GM19467 (cell line): Measurements from ENCODE around the gene LRMDA.

Experiments
- ATAC-seq: cut with Tn5 transposase; IDR thresholded peaks from one replicate; pipeline ENCODE4 v1.9.1; 2021; ENCODE audit warnings: mild to moderate bottlenecking, moderate library complexity; ENCODE audit not compliant: unreplicated experiment

LRMDA gene

DNA sequence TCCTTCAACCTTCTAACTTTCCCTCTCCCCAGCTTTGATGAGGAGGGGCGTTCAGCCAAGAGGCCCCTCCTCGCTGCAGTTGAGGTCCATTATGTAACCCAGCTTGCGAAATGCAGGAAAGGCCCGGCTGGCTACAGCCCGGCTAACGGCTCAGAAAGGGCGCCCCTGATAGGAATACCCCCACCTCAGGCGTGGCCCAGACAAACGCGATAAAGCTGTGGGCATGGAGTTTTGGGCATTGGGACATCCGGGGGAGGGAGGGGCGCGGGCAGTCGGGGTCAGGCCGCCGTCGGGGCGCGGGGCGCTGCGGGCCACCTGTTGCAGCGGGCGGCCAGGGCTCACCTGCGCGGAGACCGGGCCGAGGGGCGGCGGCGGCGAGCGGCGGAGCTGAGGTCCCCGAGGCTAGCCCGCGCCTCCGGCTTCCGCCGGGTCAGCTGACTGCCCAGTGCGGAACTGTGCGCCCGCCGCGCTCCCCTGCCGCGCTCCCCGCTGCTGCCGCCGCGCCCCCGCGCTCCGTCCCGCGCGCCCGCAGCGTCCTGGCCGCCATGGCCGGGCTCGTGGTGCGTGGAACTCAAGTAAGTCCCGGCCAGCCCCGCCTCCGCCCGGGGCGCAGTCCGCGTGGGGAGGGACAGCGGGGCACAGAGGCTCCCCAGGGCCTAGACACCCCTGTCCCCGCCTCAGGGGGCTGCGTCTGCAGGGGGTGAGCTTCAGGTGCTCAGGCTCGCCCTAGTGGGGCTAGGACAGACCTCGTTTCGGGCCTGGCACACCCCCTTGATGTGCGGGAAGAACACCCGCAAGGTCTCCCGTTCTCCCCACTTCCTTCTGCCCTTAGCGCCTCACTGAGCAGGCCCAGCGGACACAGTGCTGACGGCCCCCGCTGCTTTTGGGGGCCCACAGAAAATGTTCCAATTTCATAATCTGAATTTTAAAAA, at the start of gene LRMDA:
Gene LRMDA, plus strand, starts transcription at position 445 of the 932 bp plus-strand sequence.
- no peak for ATAC-seq

DNA sequence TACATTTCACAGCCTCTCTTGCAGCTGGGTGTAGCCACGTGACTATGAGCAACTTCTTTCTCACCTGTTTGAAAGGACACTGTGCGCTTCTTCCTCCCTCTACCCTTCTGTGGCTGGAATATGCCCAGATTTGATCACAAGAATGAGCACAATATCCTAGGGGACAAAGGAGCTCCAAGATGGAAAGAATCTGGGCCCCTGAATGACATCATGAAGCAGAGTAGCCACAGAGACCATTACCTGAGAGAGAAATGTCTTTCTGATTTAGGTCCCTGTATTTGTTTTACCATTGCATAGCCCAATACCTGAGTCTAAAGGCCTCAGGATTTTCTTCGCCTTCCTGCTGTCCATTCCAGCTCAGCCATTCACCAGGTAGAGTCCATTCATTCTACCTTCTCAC, 45.3 kb upstream of the LRMDA start:
- ATAC-seq, result no peak

DNA sequence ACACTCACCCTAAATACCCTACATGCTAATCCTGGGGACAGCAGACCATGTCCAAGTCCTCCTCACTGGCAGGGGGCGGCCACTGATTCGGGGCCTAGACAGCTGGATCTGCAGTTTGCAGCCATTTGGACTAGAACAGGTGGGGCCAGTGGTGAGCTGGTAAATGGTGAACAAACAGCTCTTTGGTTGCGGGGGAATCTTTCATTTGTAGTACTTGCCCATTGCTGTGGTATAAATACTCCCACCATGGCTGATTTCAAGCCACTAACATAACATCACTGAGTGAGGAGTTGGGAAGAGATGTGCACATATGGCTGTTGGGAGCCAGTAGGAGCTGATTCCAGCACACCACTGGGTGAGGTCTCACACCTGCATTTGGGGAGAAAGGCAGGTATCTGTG, 43.3 kb upstream of the LRMDA start:
- ATAC-seq, result no peak

DNA sequence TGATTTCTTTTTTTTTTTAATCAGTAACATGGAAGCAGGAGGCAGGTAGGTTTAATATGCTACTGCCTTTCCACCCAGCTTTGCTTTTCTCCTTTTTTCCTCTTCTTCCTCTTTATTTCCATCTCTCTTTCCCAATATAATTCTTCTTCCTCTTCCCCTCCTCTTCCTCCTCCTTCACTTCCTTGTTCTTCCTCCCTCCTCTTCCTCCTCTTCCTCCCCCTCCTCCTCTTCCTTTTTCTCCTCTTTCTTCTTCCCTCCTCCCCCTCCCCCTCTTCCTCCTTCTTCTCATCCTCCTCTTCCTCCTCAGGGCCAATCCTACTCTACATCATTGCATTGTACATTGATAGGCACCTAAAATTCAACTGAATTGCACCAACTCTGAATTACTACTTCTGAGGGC, 41.2 kb upstream of the LRMDA start:
- no peak for ATAC-seq

DNA sequence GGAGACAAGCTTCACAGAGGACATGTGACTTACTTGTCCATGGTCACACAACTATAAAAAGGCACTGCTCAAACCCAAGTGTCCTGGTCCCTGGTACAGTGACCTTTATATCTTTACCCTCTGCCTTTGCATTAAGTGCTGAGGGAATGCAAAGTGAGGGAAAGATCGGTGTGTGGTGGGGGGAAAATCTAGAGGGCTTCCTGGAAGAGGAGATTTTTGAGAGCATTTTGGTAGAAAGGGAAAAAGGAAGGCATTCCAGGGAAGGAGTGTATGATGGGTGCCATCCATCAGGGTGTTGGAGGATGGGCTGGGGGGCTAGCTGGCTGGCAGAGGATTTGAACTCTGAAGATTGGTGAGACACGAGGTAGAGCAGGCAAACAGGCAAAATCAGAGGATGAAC, 39.2 kb upstream of the LRMDA start:
- no peak for ATAC-seq

DNA sequence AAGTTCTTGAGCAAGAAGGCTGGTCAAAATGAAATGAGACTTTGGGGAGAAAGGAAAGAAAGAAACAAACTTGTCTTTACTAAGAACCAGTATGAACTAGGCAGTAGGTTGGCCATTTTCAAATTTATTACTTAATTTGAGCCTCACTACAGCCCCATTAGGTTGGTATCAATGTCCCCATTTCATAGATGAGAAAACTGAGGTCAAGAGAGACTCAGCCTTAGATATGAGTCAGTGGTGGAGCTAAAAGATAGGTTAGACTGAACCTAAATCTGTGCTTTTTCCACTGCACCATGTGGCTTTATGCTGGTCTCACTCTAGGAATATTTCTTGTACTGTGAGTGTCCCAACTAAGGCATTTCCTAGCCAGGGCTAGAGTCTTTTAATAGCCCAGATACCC, 38.7 kb upstream of the LRMDA start:
- no peak for ATAC-seq

DNA sequence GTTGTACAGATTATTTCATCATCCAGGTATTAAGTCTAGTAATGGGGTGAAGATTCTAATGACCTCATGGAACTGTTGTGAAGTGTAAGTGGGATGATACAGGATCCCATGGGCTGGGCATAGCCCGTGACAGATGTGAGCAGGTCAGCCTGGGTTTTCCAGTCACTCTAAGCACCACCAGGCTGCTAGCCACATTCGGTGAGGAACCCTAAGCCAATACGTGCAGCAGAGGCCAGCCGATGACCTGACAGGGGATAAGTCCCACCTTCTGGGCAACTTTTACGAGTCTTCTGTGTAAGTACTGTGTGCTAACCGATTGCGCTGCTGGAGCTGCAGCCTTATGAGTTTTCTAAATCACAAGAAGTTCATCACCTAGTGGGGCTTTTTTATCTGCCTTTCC, 37.2 kb upstream of the LRMDA start:
- ATAC-seq, result no peak

DNA sequence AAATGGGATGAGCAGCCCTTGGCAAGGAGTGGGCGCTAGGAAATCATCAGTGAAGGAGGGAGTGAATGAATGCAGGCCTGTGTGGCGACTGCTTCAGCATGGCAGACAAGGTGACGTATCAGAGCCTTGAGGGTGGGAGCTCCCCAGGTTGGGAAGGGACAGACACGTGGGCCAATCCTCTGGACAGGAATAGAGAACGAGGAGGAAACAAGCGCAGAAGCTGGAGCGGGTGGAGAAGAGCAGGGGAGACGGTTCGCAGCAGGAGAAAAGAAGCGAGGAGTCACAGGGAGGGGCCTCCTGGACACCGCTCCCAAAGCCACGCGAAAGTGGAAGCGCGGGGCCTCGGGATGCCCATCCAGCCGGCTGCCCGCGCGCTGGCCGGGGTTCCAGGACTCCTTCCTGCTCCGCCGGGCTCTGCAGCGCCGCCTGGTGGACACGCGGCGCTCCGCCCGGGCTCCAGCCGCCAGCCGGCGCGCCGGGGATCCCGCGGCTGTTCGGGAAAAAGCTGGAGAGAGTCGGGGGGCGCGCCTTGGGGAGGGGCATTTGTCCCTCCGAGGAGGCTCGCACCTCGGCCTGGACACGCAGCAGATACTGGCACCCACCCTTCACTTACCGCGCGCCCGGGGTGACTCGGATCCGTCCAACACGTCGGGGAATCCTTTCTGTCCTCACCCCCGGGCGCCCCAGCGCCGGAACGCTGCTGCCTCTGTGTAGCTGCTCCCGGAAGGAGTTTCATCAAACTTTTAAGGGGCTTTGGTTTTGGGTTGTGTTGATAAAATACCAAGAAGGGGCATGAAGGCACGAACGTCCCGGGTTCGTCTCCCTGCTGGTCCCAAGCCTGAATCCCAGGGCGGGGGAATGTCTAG, 36.1 kb upstream of the LRMDA start:
- no peak for ATAC-seq

DNA sequence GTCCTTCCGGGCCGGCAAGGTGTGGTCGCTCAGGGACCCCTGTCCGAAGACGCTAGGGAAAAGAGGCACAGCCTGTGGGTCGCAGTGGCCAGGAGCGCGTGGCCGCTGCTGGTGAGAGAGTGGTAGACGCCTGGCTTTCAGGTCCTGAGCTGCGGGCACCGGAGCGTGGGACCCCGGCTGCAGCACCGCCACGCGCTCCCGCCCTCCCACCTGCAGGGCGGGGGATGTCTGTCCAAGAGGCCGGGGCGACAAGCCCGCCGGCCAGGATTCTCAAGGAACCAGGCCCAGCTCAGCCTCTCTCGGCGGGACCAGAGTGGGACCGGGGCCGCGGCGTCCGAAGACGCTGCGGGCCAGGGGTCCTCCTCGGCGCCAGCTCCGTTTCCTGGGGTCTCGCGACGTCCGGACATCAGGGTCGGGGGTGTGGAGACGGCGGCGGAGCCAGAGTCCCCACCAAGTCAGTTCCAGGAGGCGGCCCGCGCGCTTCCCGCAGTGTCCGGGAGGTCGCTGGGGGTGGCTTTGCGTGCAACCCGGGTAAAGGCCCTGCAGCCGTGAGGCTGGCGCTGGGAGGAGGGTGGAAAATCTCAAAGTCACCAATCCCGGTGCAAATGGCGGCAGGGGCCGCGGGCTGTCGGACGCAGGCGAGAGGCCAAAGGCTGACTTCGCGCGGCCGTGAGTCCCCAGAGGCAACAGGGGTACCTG, 35.3 kb upstream of the LRMDA start:
- no peak for ATAC-seq

DNA sequence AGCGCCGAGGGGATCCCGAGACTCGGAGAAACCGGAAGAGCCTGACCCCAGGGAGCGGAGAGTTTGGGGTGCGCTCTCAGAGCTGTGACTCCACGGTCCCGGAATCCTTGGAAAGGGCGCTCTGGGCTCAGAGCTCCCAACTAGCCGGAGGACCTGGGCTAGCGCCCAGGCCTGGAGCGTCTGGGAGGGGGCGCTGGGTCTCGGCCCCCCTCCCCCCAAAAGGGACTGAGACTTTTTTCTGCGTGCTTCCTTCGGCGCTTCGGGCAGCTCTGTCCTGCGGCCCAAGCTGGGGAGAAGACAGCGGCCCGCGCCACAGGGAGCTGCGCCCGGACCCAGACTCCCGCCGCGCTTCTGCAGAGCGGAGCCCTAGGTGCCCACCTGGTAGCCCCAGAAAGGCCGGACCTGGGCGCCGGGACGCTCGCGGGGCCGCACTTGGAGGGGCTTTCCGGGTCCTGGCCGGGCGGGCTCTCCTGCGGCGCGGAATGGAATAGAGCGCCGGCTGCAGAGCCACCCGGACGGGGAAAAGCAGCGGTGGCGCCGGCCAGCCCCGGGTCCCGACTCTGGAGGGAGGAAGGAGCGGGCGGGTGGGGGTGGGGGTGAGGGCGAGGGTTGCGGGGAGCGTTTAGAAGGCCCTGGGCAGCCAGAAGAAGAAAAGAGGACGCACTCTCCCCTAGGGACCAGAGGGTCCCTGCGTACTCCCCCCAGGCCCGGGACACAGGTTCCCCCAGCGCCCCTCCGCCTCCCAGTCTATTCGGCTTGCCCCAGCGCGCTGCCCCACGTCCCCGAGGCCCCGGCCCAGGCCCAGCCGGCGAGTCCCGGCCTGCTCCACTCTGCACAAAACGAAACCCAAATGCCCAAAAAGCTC, 34.6 kb upstream of the LRMDA start:
- no peak for ATAC-seq

DNA sequence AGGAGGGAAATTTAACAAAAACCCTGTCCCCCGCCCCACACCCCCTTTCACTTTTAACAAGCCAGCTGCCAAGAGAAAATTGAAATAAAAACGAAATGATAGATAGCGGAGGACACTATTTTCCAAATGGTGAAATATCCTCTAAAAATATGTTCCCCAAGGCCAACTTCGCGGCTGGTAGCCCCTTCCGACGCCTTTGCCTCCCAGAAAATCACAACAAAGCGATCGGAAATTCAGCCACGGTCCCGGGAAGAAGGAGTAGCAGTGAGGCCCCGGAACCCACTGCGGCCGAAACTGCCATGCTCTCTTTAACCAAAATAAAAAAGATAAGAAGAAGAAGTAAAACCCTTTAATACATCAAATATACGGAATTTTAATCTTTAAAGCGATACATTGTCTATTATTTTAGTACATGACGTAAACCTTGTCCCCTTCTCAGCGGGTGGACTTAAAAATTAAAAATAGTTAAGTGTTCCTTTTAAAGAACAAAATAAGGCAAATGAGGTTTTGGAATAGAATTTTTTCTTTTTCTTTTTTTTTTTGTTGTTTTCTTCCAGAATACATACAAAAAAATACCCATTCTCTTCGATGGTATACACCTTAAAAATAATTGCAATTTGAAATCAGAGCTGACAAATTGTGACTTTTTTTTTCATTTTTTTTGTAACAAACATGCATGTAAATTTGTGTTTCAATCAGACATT, 33.8 kb upstream of the LRMDA start:
- ATAC-seq, result no peak

DNA sequence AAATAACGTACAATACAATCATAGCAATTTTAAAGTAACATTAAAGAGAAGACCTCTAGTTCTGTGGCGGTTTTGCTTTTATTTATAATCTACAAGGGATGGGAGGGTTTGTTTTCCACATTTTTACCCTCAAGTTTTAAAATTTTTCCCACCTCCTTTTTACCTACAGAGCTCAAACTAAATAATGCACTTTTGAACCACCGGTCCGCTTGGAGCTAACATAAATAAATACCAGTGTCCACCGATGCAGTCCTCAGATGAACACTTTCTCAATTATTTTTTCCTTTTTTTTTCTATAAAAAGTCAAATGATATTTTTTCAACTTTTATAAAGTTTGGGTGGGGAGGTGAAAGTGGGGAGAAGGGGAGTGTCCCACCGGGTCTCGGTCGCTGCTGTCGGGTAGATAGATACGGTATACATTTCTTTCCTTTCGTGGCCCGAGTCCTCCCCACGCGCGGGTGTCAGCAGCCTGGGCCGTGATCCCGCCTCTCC, 33.2 kb upstream of the LRMDA start:
- ATAC-seq, result no peak

DNA sequence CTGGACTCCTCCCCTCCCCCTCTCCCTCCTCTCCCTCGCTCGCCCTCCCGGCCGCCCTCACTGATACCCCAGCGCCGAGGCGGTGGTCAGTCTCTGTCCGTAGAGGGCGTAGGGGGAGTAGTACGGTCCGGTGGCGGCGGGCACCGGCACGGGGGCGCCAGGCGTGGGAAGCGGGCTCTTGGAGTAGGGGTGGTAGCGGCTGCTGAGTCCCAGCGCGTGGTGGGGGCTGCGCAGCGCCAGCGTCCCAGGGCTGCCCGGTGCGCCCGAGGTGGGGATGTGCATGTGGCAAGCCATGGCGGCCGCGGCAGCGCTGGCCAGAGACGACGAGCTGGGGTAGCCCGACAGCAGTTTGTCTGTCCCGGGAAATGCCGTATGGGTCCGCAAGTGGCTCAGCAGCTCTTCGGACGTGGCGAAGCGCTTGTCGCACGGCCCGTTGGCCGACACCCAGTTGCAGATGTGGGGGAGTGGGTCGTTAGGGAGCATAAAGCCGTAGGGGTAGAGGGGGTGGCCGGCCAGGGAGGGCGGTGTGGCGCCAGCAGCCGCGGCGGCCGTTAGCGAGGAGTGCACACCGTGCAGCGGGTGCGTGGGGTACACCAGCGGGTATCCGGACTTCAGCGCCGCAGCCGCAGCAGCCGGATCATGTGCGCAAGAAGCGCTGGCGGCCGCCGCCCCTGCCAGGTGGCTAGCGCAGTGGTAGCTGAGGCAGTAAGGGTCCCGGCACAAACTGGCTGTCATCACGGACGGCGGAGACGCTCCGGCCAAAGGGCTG, 32.5 kb upstream of the LRMDA start:
- ATAC-seq, result no peak

DNA sequence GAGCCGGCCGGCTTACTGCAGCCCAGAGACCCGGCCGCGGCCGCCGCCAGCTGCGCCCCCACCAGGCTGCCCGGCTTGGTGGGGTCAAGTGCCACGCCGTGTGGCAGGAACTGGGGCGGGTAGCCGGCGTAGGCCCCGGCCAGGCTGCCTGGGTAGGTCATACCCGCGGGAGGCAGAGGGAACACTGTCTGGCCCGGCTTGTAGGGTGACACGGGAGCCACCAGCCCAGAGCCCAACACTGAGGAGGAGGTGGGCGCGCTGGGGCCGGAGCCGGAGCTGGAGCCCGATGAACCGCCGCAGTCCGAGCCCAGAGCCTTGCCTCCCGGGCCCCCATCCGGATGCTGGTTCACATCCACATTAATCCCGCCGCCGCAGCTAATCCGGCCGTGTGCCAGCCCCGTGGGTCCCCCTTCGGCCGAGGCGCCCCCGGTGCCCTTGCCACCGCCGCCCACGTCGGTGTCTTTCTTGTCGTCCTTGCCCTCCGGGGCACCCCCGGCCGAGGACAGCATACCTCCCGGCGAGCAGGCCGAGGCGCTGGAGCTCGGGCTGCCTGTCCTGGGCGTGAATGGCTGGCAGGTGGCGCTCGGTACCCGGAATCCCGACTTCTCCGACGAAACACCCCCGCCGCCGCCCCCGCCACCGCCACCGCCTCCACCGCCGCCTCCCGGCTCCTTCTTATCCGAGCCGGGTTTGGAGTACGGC, 31.8 kb upstream of the LRMDA start:
- ATAC-seq, result no peak

DNA sequence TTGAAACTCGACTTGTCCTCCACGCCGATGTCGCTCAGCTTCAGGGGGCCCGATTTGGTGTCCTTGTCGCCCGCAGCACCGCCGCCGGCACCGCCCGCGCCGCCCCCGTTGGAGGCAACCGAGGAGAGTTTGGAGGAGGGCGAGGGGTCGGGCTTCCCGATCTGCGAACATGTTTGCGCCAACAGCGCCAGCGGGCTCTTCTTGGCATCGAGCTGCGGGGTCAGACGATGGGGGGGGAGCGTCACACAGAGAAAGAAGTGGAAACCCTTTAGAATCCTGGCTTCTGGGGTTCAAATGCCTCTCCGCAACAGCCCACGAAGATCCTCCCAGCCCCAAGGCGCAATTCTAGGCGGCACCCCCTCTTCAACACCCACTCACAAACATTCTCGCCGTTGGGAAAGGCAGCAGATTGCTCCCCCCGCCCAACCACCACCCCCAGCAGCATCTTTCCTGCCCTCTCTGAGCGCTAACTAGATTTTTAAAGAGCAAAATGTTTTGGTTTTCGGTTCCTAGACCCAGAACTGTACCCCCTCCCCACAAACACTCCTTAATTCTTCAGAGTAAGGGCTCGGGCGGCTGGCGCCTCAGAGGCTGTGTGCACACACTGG, 31.2 kb upstream of the LRMDA start:
- no peak for ATAC-seq

DNA sequence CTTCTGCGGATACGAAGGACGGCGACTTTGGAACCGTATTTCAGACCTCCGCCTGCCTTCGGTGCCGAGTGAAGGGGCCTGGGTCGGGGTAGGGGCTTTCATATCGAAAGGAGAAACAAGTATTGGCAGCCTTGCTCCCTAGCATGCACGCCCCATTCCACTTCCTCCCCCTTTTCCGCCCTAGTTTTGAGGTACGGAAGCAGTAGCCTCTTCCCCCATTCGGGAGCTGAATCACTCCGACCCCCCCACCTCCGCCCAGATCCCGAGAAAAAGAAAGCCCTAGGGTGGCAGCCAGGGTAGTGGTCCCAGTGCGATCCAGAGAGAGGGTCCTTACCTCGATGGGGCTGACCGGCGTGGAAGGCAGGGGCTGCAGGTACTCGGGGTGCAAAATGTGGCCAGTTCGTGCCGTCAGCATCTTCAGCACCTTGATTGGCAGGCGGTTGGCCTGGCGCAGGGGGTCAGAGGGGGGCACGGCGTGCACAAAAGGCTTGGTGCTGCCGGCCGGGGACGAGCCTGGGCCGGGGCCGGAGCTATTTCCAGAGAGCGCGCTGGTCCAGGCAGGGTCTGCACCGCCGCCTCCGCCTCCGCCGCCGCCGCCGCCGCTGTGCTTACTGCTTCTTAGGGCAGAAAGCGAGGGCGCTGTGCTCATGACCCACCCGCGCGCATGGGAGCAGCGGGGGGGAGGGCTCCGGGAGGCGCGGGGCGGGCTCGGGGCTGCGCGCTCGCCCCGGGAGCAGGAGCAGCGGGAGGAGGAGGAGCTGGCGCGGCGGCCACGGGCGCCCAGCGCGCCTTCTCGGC, 30.5 kb upstream of the LRMDA start:
- peak; percentile 16 for ATAC-seq
